GM19397 (cell line): Measurements from ENCODE around the gene SUGT1.
"Not testable (repeated sequence)": the region's sequence is repeated elsewhere in the genome, so short reads cannot be mapped to it uniquely, and the experiment has no call there.

Experiments
- ATAC-seq: cut with Tn5 transposase; IDR thresholded peaks from one replicate; pipeline ENCODE4 v1.9.1; 2021; ENCODE audit warnings: mild to moderate bottlenecking, moderate library complexity; ENCODE audit not compliant: unreplicated experiment

Gene SUGT1

GRCh38 chr13:52652196-52652979 lies at the start of gene SUGT1:
SUGT1 (plus strand) TSS chr13:52652836; CDS start chr13:52652921, 85 bp downstream.
- ATAC-seq = peak; percentile 97

- not testable (repeated sequence) for ATAC-seq
These were observed 49.3 kb upstream of the SUGT1 start for GRCh38 chr13:52603316-52603715.

- not testable (repeated sequence) for ATAC-seq
These were observed 46.5 kb upstream of the SUGT1 start for GRCh38 chr13:52606126-52606525.

GRCh38 chr13:52606795-52607194 lies 45.8 kb upstream of the SUGT1 start:
- ATAC-seq = not testable (repeated sequence)

- not testable (repeated sequence) for ATAC-seq
These were observed 44.5 kb upstream of the SUGT1 start for GRCh38 chr13:52608184-52608583.

- peak; percentile 63 for ATAC-seq
These were observed 43.5 kb upstream of the SUGT1 start for GRCh38 chr13:52609013-52609606.

- ATAC-seq = not testable (repeated sequence)
These were observed 42.5 kb upstream of the SUGT1 start for GRCh38 chr13:52610158-52610557.

- ATAC-seq = no peak
These were observed 37.4 kb upstream of the SUGT1 start for GRCh38 chr13:52615134-52615801.

- ATAC-seq = no peak
These were observed 36.8 kb upstream of the SUGT1 start for GRCh38 chr13:52615812-52616211.

- peak; percentile 97 for ATAC-seq
These were observed 35.3 kb upstream of the SUGT1 start for GRCh38 chr13:52617070-52618060.

- ATAC-seq = not testable (repeated sequence)
These were observed 21.4 kb upstream of the SUGT1 start for GRCh38 chr13:52631083-52631690.

- ATAC-seq = no peak
These were observed 13.8 kb upstream of the SUGT1 start for GRCh38 chr13:52638666-52639328.

GRCh38 chr13:52642131-52642530 lies 10.5 kb upstream of the SUGT1 start, which contains the start of gene HNRNPA1L2:
HNRNPA1L2 (plus strand) TSS chr13:52642431; CDS start chr13:52642493, 62 bp downstream.
- ATAC-seq = no peak

GRCh38 chr13:52644108-52644507 lies 8.5 kb upstream of the SUGT1 start:
- ATAC-seq = no peak

GRCh38 chr13:52646967-52647366 lies 5.7 kb upstream of the SUGT1 start:
- ATAC-seq = no peak

GRCh38 chr13:52650731-52651130 lies 1.9 kb upstream of the SUGT1 start:
- ATAC-seq = no peak

- peak; percentile 6 for ATAC-seq
These were observed 790 bp upstream of the SUGT1 start for GRCh38 chr13:52651897-52652195.

GRCh38 chr13:52652980-52653303 lies 306 bp downstream of the SUGT1 start:
- ATAC-seq = peak; percentile 33

- no peak for ATAC-seq
These were observed 6.7 kb downstream of the SUGT1 start for GRCh38 chr13:52659340-52659739.

GRCh38 chr13:52664272-52664671 lies 11.6 kb downstream of the SUGT1 start:
- ATAC-seq = no peak
